ENCODE data around the gene SIK3. TPM values are rescaled to one million over a fixed set of nuclear protein-coding genes. Genes with fewer than 3 reads are reported as not detected.

The SIK3 gene
- total and polyA plus RNA-seq, 2 donors (not counting 3 experiments of a cell fraction or from before 2014, with no cell fraction given): 10.3 to 21.3 TPM

DNA sequence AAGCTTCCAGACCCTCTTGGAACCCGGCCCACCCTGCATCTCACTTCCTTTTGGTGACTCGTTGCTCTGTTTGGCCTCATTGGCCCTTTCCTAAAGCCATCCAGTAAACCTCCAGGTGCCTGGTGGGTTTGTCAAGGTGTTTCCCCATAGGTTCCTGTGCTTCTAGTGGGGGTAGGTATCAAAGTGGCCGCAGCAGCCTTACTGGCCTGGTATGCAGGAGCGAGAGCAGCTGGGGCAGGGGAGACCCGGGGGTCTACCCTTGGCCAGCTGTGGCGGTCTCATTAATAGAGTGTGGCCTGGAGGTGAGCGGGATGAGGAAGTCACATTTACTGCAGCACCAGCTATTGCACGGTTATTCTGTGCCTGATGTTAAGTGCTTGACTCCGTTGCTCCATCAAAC lies 279.2 kb downstream of the SIK3 start:
- H3K27me3 ChIP-seq (ENCODE audit: control insufficient read depth in 2 of 2, insufficient read depth in 2 of 2, low read length in 2 of 2): no peaks in the 10 kb centered on the region
- H3K79me2 ChIP-seq (ENCODE audit: control insufficient read depth, insufficient read depth, low read length): no peaks in the 10 kb centered on the region
- FAIRE-seq (no peak), DNase-seq (ENCODE audit: low read depth, low spot score) (no peak)
- H3K4me2 ChIP-seq (ENCODE audit: insufficient read depth, low read length): no peak overlapping the region
- H2AFZ ChIP-seq (ENCODE audit: low read depth, low read length): no peak overlapping the region
- BruUV-seq (replicated peaks): no TSS peak
- H3K36me3 ChIP-seq (ENCODE audit: control insufficient read depth in 2 of 2, extremely low read depth in 1 of 2, insufficient read depth in 2 of 2, low read length in 2 of 2): no peaks in the 10 kb centered on the region
- H3K4me3 ChIP-seq (replicated peaks in 1 of 3; ENCODE audit: insufficient read depth in 1 of 3, low read depth in 1 of 3, low read length in 3 of 3): no peak overlapping the region
- H3K4me1 ChIP-seq (ENCODE audit: control insufficient read depth, extremely low read depth, insufficient read depth, low read length): no peaks in the 10 kb centered on the region
- POLR2A ChIA-PET: no interaction called here
- H3K27ac ChIP-seq (ENCODE audit: insufficient read depth, low read depth, low read length): no peak overlapping the region
- TF ChIP-seq, protein P1, sequence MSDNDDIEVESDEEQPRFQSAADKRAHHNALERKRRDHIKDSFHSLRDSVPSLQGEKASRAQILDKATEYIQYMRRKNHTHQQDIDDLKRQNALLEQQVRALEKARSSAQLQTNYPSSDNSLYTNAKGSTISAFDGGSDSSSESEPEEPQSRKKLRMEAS (IDR thresholded peaks at IDR 0.05; ENCODE audit: insufficient read depth, insufficient read length): no peak
- TF ChIP-seq EZH2 (IDR thresholded peaks at IDR 0.05; ENCODE audit: borderline replicate concordance, low read depth, low read length, severe bottlenecking) (no peak), JUN (IDR thresholded peaks at IDR 0.05; ENCODE audit: borderline replicate concordance, insufficient read depth, insufficient read length, low read depth) (no peak), POLR2AphosphoS5 (IDR thresholded peaks at IDR 0.05; ENCODE audit: insufficient read depth, low read depth, low read length) (no peak), GATA2 (IDR thresholded peaks at IDR 0.05; ENCODE audit: insufficient read depth, insufficient read length, low read depth, low read length) (no peak), MYC (IDR thresholded peaks at IDR 0.05; ENCODE audit: low read depth, low read length) (no peak), FOS (IDR thresholded peaks at IDR 0.05; ENCODE audit: borderline replicate concordance, insufficient read depth, low read length) (no peak), POLR2A (IDR thresholded peaks at IDR 0.05; ENCODE audit: low read depth, low read length) (no peak)
- TF ChIP-seq, protein P2, sequence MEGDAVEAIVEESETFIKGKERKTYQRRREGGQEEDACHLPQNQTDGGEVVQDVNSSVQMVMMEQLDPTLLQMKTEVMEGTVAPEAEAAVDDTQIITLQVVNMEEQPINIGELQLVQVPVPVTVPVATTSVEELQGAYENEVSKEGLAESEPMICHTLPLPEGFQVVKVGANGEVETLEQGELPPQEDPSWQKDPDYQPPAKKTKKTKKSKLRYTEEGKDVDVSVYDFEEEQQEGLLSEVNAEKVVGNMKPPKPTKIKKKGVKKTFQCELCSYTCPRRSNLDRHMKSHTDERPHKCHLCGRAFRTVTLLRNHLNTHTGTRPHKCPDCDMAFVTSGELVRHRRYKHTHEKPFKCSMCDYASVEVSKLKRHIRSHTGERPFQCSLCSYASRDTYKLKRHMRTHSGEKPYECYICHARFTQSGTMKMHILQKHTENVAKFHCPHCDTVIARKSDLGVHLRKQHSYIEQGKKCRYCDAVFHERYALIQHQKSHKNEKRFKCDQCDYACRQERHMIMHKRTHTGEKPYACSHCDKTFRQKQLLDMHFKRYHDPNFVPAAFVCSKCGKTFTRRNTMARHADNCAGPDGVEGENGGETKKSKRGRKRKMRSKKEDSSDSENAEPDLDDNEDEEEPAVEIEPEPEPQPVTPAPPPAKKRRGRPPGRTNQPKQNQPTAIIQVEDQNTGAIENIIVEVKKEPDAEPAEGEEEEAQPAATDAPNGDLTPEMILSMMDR (IDR thresholded peaks at IDR 0.05; ENCODE audit: extremely low read depth in 1 of 2, insufficient read depth in 1 of 2, low read depth in 1 of 2, low read length in 2 of 2): no peak
- intact Hi-C loops (cut with micrococcal nuclease) (loop anchor here (5.0 kb wide), 1 partner anchor 668 kb away; no protein-coding TSS in a partner anchor), dilution Hi-C loops (cut with MboI; ENCODE audit: extremely low pct_ligation_motif_present, low sequenced_read_pairs) (no loop called here)
- no peaks in the 10 kb centered on the region for H3K9me1 ChIP-seq (replicated peaks; ENCODE audit: control insufficient read depth, extremely low read depth, insufficient read depth, low read length)
- CTCF ChIA-PET: no interaction called here
- H4K20me1 ChIP-seq (replicated peaks; ENCODE audit: control insufficient read depth, extremely low read depth, insufficient read depth, low read length): no peaks in the 10 kb centered on the region
- H3K9me3 ChIP-seq (replicated peaks; ENCODE audit: control insufficient read depth, insufficient read depth, low read length): no peaks in the 10 kb centered on the region
- no peak overlapping the region for H3K9ac ChIP-seq (replicated peaks; ENCODE audit: extremely low read depth, insufficient read depth, low read length)

Measured in endothelial cell of umbilical vein (primary cell).